ENCODE data around the gene PRAMEF14.
"Not testable (repeated sequence)": the region's sequence is repeated elsewhere in the genome, so short reads cannot be mapped to it uniquely, and the experiment has no call there.

GRCh38 chr1:13356774-13357173, 9.8 kb upstream of the PRAMEF14 start:
- not testable (repeated sequence) for TF ChIP-seq POLR2A (IDR thresholded peaks at IDR 0.05; ENCODE audit: low read depth)
- peak; percentile 49 to 64 (median 51) for TF ChIP-seq CTCF (IDR thresholded peaks at IDR 0.05)

Data from esophagus muscularis mucosa (tissue), 3 donors.